Dendritic cell treated with granulocyte-macrophage colony-stimulating factor and Interleukin-4, amounts not matched to agents 40 ng/mL and 50 ng/mL, for 4 days (primary cell): ENCODE data around the gene AGRN.
"Not testable (repeated sequence)": the region's sequence is repeated elsewhere in the genome, so short reads cannot be mapped to it uniquely, and the experiment has no call there.

Source experiments
- H3K27ac Mint-ChIP-seq: one replicate; pipeline ENCODE4 v1.8.0; 2022; ENCODE audit warnings: mild to moderate bottlenecking, mixed read lengths
- H3K27me3 Mint-ChIP-seq: one replicate; pipeline ENCODE4 v1.8.0; 2022; ENCODE audit warnings: mild to moderate bottlenecking, mixed read lengths
- H3K36me3 Mint-ChIP-seq: one replicate; pipeline ENCODE4 v1.8.0; 2022; ENCODE audit warnings: low read depth, mixed read lengths
- H3K4me1 Mint-ChIP-seq: one replicate; pipeline ENCODE4 v1.8.0; 2022; ENCODE audit warnings: low read depth, mixed read lengths
- H3K4me3 Mint-ChIP-seq: one replicate; pipeline ENCODE4 v1.8.0; 2022; ENCODE audit warnings: mild to moderate bottlenecking, moderate library complexity, mixed read lengths
- H3K9me3 Mint-ChIP-seq: one replicate; pipeline ENCODE4 v1.8.0; 2022; ENCODE audit warnings: mixed read lengths
- intact Hi-C: fragments of 100-400 bp; cut with micrococcal nuclease; formaldehyde crosslinking; loops from one replicate; pipeline ENCODE4 v1.15.0; 2022

AGRN gene

DNA sequence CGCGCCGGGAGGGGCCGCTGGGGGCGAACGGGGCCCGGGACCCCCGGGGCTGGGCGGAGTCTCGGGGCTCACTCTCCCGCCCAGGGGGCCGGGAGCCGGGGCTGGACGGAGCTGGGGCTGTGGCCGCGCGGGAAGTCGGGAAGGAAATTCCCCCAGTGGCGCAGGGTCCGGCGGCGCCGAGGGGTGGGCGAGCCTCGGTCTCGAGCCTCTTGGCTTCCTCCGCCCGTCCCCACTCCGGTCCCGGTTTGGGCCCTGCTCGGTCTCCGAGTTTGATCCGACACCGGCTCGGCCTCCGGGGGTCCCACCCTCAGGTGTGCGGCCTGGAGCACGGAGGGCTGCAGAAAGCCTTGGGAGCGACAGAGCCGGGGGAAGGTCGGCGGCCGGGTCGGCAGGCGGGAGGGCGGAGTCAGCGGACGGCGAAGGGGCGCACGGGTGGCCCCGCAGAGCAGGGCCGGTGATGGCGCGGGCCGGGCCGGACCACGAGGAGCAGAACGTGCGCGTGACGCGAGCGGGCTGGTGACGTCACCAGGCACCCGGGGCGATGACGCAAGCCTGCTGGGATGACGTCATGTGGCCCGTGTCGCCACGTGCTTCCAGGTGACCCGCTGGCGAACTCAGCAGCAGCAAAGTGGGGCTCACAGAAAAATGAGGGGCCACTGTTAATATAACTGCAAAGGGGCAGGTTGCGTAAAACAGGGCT is 19.4 kb upstream of the AGRN start:
- Mint-ChIP-seq H3K36me3 (no peaks in the 10 kb centered on the region), H3K27ac (peak overlapping the region; percentile 32), H3K4me1 (peaks cover 24% of the 10 kb centered on the region), H3K27me3 (peaks cover 80% of the 10 kb centered on the region), H3K9me3 (no peaks in the 10 kb centered on the region), H3K4me3 (peak overlapping the region; percentile 58)
- intact Hi-C loops, result no loop called here

DNA sequence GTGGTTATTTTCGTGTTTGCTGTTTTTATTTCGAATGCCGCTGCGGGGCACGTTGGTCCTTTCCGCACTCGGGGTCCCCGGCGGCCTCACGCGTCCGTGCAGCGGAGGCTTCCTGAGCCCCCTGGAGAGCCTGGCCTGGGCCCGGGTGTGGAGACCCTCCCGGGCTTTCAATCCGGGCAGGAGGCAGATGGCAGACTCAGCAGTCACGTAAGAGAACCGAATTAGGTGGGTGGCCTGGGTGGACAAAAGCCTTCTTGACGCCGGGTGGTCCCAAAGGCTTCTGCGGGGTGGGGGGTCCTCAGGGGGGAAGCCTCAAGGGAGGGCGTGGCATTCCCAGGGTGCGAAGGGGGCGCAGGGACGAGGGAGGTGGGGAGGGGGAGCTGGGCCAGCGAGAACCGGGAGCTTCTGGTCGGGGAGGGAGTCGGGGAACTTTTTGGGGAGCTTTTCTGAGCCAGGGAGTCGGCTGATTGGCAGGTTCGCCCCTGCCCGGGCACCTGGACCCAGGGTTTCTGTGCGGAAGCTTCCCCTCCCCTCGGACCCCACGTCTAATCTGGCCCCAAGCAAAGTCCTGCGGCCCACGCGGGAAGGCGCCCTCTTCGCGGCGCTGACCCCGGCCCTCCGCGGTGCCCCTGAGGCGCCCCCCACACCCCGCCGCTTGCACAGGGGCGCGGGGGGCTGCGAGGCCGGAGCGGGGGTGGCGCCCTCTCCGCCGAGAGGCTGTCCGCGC is 18.7 kb upstream of the AGRN start:
- Mint-ChIP-seq H3K27me3 (peaks cover 77% of the 10 kb centered on the region), H3K9me3 (no peaks in the 10 kb centered on the region), H3K27ac (peak overlapping the region; percentile 32), H3K4me1 (peaks cover 24% of the 10 kb centered on the region), H3K4me3 (peak overlapping the region; percentile 58), H3K36me3 (no peaks in the 10 kb centered on the region)
- intact Hi-C loops, result no loop called here

DNA sequence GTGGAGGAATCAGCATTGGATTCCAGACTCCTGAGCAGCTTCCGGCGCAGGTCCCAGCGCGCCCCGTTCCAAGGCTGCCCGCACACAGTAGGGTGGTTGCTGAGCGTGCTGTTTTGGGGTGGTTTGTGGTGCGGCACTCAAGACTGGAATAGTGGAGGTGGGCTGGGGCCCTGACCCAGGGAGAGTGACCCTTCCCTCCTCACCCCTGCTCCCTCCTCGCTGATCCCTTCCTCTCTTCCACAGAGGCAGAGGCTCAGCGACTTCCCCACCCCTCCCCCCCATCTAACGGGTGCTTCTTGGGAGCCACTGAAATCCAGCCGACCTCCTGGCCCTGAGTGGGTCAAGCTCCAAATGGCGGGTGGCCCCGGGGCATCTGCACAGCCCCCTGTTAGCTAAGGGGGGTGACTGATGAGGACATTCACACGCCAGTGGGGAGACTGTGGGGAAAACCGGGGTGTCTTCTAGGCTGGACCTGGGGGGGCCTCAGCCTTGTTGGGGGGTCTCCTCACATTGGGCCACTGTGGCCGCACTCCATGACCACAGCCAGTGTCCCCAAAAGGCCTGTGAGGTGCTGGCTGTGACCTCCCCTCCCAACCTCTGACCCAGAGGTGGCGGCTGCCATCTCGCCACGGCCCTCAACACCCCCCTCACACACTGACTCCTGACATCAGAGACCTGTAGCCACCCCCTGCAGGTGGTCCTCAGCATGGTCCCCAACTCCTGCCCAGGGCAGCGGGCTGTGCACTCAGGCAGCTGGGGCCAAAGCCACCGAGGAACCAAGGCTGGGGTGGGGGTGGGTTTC is 16.1 kb upstream of the AGRN start:
- intact Hi-C loops, result no loop called here
- Mint-ChIP-seq H3K36me3 (no peaks in the 10 kb centered on the region), H3K27me3 (peaks cover 76% of the 10 kb centered on the region), H3K9me3 (no peaks in the 10 kb centered on the region), H3K4me3 (no peak overlapping the region), H3K4me1 (peaks cover 24% of the 10 kb centered on the region), H3K27ac (no peak overlapping the region)

DNA sequence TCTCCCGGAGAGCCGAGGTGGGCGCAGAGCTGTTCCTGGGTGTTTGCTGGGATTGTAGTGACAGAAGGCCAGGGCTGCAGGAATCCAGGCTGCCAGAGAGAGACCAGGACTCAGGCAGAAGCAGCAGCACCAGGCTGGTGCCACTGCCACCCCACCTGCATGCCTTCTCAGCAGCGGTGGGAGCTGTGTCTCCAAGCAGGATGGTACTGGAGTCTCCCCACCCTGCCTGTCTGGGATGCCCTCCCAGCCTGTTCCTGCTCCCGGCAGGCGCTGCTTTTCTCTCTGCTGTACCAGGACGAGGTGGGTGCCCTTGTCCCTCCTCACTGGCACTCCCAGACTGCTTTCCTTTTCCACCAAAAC is 15.5 kb upstream of the AGRN start:
- intact Hi-C loops, result no loop called here
- Mint-ChIP-seq H3K36me3 (no peaks in the 10 kb centered on the region), H3K27ac (no peak overlapping the region), H3K4me1 (peaks cover 29% of the 10 kb centered on the region), H3K4me3 (no peak overlapping the region), H3K27me3 (peaks cover 80% of the 10 kb centered on the region), H3K9me3 (no peaks in the 10 kb centered on the region)

DNA sequence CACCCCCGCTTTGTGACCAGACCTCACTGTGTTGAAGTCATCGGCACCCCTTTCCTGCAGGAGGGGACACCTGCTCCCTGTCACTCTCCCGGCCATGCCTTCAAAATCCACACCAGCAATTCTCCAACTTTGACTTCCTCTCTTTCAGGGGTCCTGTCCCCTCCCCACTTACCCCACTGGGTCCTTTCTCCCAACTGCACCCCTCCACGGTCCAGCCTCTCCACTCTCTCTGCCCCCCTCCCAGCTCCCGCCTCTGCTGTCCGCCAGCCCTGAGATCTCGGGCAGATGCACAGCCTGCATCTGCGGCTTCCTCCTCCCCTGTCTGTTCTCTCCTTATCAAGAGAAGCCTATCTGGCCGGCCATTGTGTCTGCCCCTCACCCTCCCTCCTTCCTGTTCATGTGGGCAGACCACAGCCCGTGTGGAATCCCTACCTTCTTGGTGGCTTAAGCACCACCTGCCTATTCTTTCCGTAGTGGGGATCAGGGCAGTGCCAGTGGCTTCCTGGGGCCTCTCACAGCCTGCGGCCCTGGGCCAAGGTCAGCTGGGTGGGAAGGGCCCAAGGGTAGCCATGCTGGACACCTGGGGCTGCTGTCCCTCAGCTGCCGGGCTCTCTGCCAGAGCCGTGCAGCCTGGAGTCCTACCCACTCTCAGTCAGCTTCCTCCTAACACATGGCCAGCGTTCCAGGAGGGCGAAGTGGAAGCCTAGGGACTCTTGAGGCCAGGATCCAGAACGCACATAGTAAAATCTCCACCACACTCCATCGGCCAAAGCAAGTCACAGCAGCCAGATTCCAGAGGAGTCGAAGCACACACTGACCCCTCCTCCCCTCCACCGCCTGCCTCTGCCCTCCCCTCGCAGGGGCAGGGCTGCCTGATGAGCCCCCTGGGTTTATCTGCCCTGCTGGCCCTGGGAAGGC is 14.9 kb upstream of the AGRN start:
- Mint-ChIP-seq H3K9me3 (no peaks in the 10 kb centered on the region), H3K36me3 (no peaks in the 10 kb centered on the region), H3K27ac (no peak overlapping the region), H3K27me3 (peaks cover 78% of the 10 kb centered on the region), H3K4me1 (peaks cover 29% of the 10 kb centered on the region), H3K4me3 (no peak overlapping the region)
- intact Hi-C loops, result no loop called here

DNA sequence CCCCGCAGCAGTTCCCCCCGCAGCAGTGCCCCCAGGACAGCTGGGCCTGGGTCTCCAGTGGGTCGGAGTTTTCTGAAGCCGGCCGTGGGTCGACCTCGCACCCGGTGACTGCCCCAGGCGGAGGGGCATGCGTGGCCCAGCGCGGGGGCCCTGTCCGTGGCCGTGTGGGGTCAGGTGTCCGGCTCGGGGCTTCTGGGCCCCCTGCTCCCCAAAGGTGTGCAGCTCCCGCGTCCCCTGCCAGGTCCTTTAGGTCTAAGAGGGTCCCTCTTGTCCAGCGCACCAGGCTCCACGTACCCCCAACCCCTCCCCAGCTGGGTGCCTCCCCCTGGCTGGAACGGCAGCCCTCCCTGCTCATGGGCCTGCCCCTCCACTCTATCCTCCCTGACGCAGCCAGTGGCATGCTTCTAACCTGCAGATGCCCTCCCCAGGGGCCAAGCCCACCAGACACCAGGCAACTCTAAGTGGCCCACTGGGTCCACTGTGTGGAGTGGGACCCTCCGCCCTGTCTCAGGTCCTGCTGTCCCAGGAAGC is 14.1 kb upstream of the AGRN start:
- H3K27ac Mint-ChIP-seq, result no peak overlapping the region
- H3K27me3 Mint-ChIP-seq, result peaks cover 72% of the 10 kb centered on the region
- H3K9me3 Mint-ChIP-seq, result no peaks in the 10 kb centered on the region
- intact Hi-C loops, result no loop called here
- H3K4me1 Mint-ChIP-seq, result peaks cover 24% of the 10 kb centered on the region
- no peak overlapping the region for H3K4me3 Mint-ChIP-seq
- no peaks in the 10 kb centered on the region for H3K36me3 Mint-ChIP-seq

DNA sequence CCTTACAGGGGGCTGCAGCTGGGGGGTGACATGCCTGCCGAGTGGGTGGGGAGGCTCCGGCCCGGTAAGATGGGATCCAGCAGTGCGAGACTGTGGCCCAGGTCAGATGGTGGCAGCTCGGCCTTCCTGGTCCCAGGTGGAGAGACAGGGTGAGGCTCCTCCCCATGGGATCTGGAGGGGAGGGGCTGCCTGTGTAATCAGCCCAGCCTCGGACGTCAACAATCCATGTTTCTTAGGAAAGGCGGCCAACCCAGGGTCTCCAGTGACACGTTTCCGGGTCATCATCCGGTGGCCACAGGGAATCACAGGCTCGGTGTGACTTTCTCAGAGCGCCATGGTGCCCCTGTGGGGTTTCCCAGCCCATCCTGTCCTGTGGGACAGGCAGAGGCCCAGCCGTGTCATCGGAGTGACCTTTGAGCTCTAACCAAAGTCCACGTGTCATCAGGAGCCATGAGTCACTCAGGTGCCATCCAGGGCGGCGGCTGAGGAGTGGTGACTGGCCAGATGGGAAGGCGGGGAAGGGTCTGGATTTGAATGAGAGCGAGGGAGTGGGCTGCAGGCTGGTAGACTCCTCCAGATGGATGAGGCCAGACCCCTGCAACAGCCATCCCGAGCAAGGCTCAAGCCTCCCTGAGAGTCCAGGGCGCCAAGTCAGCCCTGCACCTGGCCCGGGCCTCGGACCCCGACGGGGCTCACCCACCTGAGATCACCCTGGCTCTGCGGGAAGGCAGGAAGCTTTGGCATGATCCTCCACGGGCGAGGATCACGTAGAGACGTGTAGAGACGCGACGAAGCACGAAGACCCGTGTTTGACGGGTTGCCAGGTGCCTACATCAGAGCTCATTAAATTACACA is 13.4 kb upstream of the AGRN start:
- H3K4me3 Mint-ChIP-seq, result no peak overlapping the region

DNA sequence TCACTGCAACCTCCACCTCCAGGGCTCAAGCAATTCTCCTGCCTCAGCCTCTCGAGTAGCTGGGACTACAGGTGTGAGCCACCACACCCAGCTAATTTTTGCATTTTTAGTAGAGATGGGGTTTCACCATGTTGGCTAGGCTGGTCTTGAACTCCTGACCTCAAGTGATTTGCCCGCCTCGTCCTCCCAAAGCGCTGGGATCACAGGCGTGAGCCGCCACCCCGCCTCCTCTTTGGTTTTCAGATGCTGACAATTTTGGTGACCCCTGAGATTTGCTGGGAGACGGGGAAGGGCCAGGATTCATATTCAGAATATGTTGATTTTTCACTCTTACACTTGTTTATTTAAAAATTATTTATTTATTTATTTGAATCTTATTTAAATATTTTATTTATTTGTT is 9.8 kb upstream of the AGRN start:
- H3K4me3 Mint-ChIP-seq, intact Hi-C loops, H3K27ac Mint-ChIP-seq, H3K9me3 Mint-ChIP-seq, H3K36me3 Mint-ChIP-seq: not testable (repeated sequence)
- Mint-ChIP-seq H3K27me3 (peaks cover 41% of the 10 kb centered on the region), H3K4me1 (peaks cover 25% of the 10 kb centered on the region)

More for the DNA sequence above, 13.4 kb upstream of the AGRN start:
- H3K4me1 Mint-ChIP-seq, result peaks cover 21% of the 10 kb centered on the region
- H3K36me3 Mint-ChIP-seq, result no peaks in the 10 kb centered on the region
- no peak overlapping the region for H3K27ac Mint-ChIP-seq
- peaks cover 72% of the 10 kb centered on the region for H3K27me3 Mint-ChIP-seq
- H3K9me3 Mint-ChIP-seq, result no peaks in the 10 kb centered on the region
- intact Hi-C loops, result no loop called here

DNA sequence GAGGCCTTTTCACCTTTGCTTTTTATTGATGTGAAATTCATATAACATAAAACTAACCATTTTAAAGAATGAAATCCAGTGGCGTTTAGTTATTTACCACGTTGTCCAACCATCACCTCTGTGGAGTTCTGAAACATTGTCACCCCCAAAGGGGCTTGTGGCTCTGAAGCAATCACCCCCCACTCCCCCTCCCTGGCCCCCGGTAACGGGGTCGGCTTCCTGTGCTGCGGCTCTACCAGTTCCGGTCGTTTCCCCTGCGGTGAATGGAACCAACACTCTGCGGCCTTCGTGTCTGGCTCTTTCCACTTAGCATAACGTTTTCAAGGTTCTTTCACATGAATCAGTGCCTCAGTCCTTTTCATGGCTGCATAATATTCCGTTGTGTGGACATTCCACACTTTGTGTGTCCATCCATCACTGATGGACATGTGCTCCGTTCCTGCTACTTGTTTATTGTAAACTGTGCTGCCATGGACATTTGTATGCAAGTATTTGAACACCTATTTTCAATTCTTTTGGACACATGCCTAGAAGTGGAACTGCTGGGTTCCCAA is 8.4 kb upstream of the AGRN start:
- H3K27me3 Mint-ChIP-seq, result peaks cover 30% of the 10 kb centered on the region
- H3K9me3 Mint-ChIP-seq, result no peaks in the 10 kb centered on the region
- peaks cover 8% of the 10 kb centered on the region for H3K36me3 Mint-ChIP-seq
- peaks cover 22% of the 10 kb centered on the region for H3K4me1 Mint-ChIP-seq
- no peak overlapping the region for H3K4me3 Mint-ChIP-seq
- intact Hi-C loops, result no loop called here
- H3K27ac Mint-ChIP-seq, result no peak overlapping the region

DNA sequence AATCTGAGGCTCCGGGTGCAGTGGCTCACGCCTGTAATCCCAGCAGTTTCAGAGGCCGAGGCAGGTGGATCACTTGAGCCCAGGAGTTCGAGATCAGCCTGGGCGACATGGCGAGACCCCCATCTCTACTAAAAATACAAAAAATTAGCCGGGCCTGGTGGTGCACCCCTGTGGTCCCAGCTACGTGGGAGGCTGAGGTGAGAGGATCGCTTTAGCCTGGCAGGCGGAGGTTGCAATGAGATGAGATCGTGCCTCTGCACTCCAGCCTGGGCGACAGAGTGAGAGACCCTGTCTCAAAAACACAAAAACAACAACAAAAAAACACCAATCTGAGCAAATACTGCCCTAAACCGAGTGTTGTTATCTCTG is 7.2 kb upstream of the AGRN start:
- H3K27ac Mint-ChIP-seq, result peak overlapping the region; percentile 87
- peaks cover 21% of the 10 kb centered on the region for H3K27me3 Mint-ChIP-seq
- intact Hi-C loops, H3K9me3 Mint-ChIP-seq, H3K36me3 Mint-ChIP-seq: not testable (repeated sequence)
- H3K4me1 Mint-ChIP-seq, result peaks cover 22% of the 10 kb centered on the region
- peak overlapping the region; percentile 78 for H3K4me3 Mint-ChIP-seq

DNA sequence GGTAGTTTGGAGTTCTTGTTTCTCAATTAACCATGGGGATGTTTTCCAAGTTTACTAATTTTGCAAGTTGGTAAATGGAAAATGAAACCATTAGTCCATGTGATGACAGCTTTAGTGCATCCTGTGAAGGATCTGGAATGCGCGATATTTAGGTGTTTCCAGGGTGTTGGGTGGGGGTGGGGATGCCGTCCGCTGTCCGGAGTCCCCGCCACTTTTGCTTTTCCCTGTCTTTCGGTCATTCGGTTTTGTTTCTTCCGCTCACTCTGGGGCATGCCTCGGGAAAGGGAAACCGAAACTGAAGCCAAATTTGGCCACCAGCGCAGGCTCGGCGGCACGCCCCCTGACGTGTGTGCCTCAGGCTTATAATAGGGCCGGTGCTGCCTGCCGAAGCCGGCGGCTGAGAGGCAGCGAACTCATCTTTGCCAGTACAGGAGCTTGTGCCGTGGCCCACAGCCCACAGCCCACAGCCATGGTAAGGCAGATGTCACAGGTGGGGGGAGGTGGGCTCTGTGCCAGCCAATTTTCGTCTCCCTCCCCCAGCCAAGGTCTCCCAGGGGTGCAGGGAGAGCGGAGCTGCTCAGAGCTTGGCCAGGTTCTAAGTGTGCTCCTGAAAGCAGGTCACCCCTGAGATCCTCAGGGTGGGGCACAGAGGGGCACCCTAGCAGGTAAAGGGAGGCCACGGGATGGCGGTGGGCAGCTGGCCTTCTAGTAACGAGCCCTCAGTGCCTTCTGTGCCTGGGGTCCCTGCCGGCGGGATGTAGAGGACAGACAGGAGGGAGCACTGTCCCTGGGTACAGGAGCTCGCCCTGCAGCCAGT is 6.6 kb upstream of the AGRN start, which contains the start of gene ISG15:
TSS of gene ISG15 (plus strand) at position 393 of the 817 bp plus-strand sequence. CDS start at position 470, 77 bp downstream.
- Mint-ChIP-seq H3K4me1 (peaks cover 22% of the 10 kb centered on the region), H3K4me3 (peak within 1 kb of the TSS; percentile 78), H3K27me3 (peaks cover 21% of the 10 kb centered on the region), H3K9me3 (no peaks in the 10 kb centered on the region), H3K36me3 (peaks cover 8% of the 10 kb centered on the region), H3K27ac (peak within 1 kb of the TSS; percentile 87)
- intact Hi-C loops, result no loop called here
